NK-92 treated with Interleukin-12 subunit alpha and Interleukin-12 subunit beta, amount 100 ng/mL, for 24 hours (cell line): Measurements from ENCODE around the gene FBXW4.

Source experiments
- DNase-seq: peaks from one replicate; lab custom pipeline; 2025; lab: John Stamatoyannopoulos, UW

FBXW4 gene

DNA sequence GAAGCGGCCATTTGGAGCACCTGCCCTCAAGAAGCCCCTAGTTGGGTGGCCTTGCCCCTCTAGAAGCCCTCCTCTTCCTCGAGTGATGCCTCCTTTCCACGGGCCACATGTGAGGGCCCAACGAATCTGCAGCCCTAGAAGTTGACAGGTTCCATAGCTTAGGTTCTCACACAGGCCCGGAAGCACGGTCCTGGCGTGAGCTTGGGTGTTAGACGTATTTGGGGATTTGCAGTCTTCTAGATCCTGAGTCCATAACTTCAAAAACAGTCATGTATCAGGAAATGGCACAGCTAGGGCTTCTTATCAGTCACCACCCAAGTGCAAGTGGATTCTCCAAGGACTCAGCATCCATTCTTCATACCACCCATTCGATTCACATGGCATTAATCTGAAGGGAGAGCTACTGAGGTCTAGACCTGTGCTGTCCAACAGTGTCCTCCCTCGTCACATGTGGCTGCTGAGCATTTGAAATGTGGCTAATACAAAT, 477 bp upstream of the FBXW4 start:
- no peak for DNase-seq

DNA sequence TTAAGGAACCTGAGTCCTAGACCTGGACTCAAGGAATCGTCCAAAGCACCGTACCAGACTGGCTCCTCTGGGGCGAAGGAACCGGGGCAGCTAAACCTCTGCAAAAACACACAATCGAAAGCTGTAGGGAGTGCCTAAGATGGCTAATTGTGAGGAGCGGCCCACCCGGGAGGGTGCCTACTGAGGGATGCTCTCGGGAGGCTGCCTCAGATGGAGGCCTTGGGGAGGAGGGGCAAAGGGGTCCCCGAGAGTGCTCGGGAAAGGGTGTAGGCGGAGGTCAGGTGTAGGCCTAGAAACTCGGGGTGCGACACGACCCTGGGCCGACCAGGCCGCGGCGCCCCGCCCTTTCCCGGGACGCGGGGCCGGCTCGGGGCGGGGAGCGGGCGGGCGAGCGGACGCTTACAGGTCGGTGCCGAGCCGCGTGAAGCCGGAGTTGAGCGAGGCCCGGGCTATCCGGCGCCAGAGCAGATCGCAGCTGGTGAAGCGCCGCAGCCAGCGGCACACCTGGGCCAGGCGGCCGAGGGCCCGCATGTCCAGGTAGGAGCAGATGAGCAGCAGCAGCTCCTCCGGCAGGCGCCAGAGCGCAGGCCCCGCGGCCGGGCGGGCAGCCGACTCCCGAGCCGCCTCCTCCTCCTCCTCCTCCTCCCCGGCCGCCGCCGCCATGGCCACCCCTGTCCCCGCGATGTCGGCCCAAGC, 844 bp downstream of the FBXW4 start:
- peak; percentile 61 for DNase-seq

DNA sequence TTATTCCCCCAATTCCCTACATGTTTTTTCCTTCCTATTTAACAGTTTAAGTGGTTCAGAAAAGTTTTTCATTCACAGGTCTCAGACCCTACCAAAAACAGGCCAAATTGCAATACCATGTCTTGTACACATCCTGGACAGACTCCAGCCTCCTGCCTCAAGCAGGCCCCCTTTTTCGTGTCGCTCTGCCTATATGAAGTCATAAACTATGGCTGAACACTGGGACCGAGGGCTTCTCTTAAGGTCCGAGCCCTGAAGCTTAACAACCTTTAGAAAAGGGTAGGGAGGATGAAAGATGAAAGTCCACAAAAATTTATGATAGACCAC, 1.4 kb downstream of the FBXW4 start:
- DNase-seq = no peak

- DNase-seq = no peak
Observed at GRCh38 chr10:101691081-101691480, 3.9 kb downstream of the FBXW4 start.

- DNase-seq = no peak
Observed at GRCh38 chr10:101690461-101690860, 4.5 kb downstream of the FBXW4 start.

- DNase-seq = no peak
Observed at GRCh38 chr10:101687071-101687658, 7.8 kb downstream of the FBXW4 start.

DNA sequence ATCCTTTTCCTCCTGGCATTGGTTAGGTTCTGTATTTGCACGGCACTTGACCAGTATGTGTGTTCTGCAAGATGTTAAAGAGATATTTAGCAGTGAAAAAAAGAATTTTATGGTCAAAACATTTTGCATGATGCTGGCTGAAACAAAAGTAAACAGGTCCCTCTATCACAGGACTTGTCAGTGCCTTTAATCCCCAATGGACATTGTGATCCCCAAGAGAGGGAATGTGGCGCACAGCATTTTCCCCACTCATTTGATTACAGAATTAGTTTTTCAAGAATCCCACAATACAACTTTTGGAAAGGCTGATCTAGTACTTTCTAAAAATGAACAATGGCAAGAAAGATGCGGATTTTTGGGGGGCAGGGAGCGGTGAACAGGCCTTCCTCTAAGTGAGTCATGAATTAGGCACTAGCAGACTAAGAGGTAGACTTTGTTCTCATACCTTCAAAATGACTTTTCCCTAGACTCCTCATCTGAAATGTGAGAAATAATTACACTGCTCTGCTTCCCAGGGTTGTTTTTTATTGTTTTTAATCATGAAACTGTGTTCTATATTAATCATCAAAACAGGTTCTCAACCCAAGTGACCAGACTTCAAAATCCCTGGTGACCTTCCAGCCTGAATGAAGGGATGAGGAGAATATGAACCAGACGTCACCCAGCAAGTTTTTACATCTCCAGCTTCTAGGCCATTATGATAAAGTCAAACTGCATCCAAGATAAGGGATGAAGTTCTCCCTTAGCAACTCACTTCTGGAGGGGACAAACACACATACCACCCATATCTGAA, 8.6 kb downstream of the FBXW4 start:
- DNase-seq = no peak

DNA sequence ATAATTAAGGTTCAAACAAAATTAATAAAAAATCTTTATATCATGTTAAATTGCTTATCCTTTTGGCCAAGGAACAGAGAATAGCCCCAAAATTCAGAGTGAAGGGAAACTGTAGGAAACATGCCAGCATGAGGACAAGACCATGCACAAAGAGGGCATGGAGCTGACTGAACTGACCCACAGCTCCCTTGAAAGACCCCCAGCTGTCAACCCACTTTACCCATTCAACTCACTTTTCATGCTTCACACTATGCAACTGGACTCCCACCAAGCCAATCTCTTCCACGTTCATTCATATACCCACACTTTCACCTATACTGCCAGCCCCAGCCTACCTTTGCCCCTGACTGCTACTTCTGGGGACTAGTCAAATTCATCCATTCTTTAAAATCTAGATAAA, 10.2 kb downstream of the FBXW4 start:
- no peak for DNase-seq

DNA sequence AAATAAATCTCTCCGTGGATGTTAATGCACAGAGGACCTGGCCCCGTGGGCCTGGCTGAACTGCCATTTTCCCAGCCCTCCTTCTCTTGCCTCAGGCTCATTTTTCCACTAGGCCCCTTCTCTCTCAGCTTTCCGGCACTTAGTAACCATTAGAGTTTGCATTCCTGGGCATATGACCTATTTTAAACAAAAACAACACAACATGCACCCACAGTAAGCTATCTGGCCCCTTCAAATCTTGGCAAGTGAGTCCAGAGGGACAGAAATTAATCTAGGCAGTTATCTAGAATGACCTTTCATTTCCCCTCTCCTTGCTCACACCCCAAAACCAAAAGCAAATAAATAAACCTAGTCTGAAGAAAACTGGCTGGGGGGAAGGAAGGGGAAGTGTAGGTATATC, 11.7 kb downstream of the FBXW4 start:
- no peak for DNase-seq

GRCh38 chr10:101682172-101682825, 12.7 kb downstream of the FBXW4 start:
- no peak for DNase-seq

DNA sequence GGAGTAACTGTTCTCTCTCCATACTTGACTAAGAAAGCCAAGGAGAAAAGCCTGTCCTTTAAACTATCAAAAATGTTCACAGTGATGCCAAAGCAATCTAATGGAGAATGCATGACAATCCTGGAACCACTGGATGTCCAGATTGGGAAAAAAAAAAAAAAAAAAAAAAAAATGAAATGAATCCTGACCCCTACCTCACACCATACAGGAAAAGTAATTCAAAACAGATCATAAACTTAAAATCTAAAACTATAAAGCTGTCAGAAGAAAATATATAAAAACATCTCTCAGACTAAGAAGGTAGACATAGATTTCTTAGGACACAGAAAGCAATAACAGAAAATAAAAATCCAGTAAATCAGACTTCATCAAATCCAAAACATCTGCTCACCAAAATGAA, 18.4 kb downstream of the FBXW4 start:
- DNase-seq = no peak

- DNase-seq = no peak
Observed at GRCh38 chr10:101675115-101675514, 19.9 kb downstream of the FBXW4 start.

DNA sequence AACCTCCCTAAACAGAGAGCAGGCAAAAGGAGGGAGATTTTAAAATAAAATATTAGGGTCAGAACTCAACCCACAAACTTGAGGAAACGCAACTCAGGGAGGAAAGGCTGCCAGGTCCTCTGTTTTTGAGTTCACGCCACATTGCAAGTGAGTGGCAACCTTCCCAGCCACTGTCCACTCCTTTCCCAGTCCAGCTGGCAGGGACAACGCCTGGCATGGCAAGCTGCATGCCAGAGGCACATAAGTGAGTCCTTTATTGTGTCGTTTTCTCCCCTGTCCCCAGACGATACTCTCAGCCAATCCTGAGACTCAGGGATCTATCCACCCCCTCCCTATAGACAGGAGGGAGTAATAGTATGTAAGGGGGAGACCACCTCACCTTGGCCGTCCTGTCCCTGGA, 22.4 kb downstream of the FBXW4 start:
- DNase-seq = no peak

GRCh38 chr10:101671453-101671852, 23.5 kb downstream of the FBXW4 start:
- DNase-seq = no peak

DNA sequence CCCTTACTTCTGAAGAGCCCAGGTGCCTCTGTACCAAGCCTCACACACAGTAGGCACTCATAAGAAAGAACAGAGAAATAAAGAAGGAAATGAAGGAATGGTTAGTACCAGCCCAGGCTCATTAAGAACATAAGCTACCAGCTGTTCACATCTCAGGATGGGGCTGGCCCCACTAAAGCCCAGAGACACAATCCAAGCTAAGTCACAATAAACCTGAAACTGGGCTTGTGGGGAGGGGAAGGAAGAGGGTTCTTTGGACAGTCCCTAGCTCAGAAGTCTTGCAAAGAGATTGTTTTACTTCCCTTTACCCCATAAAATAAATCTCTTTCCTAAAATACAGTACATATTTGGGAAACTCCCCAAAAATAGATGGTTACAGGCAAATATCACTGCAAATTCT, 24.3 kb downstream of the FBXW4 start:
- no peak for DNase-seq

DNA sequence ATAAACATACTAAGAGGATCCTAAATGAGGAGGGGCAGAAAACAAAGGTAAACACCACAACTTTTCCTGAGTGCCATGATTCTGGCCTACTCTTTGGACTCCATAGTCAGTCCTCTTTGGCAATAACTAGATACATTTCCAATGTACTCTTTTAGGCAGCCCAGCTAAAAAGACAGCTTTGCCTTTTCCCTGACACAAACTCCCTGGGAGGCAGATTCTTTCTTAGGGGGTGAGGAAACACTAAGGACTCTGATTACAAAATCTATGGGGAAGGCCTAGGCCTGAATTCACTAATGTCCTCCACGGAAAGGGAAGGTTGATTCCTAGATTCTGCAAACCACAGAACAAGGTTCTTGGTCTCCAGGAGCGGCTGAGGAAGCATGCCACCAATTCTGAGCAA, 25.8 kb downstream of the FBXW4 start:
- no peak for DNase-seq

GRCh38 chr10:101668566-101668965, 26.4 kb downstream of the FBXW4 start:
- no peak for DNase-seq

DNA sequence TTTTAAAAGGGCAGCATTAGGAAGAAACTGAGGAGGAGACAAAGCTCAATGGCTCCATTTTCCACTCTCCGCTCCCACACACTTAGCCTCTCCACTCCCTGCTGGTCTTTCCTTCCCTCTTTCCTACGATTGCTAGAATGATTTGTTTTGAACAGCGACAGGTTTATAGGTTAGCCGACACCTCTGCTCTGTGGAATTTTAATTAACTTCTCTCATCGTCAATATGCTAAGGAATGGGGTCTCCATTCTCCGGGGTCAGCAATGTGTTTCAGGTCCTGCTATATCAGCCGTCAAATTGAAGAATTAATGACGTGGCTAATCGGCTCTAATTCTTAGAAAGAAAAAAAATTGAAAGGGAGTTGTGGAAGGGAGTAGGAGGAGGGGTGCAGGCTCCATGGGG, 28.9 kb downstream of the FBXW4 start:
- DNase-seq = no peak

DNA sequence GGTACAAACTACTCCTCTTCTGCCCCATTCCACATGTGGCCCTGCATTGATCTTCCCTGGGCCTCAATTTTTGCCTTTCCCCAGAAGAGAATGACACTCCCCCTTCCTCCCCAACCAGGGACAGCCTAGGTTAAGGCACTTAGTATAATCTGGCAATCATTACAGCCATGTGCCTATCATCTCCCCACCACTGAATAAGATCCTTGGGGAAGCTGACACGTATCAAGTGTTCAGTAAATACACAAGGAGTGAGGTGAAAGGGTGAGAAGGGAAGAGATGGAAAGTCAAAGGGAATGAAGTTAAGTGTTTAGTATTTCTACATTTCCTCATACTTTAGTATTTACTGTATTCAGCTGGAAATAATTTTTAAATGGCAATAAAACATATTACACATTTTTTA, 31.9 kb downstream of the FBXW4 start:
- DNase-seq = no peak

DNA sequence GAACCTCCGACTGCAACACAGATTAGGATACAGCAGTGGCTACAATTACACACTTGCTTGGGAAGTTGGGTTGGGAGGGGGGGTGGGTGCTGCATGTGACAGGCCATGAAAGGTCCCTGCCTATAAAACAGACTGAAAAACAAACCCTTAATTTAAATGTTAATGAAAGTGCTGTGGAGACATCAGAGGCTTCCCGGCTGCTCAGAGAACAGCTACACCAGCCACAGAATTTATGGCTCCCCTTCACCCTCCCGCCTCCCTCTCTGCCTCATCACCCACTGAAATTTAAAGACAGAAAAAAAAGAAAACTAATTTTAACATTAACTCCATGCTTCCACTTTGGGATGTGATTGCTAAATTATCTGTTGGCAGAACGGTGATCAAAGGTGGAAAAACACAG, 34.7 kb downstream of the FBXW4 start:
- DNase-seq = no peak

DNA sequence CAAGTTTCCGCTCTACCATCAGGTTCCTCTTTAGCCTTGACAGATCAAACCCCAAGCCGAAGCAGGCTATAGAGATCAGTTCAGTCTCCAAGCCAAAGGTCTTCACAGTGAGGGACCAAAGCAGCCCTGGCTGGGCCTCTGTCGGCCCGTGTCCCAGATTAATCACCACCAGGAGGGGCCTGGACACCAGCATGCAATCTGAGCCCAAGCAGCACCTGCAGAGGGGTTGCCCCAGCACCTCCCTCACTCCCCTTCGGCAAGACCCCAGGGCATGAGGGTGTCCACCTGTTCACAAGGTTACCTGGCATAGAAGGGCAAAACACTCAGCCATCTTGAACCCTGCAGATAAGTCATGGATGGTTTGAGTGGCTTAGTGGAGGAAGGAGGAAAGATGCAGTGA, 36.0 kb downstream of the FBXW4 start:
- no peak for DNase-seq

DNA sequence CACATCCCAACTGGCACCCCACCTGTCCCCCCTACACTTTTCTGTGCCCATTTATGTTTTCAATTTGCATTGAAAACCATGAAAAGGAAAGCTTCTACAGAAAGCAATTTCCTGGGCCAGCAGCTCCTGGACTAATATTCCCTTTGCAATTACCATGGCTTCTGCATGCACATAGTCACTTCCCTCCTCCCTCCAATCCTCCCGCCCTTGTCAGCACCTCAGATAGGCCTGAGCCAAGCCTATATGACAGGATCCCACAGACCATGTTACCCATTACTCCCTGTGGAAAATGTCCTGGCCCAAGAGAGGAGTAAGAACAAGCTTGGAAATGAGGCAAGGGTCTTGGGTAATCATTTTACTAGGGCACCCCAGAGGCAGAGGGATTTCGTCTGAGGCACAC, 38.1 kb downstream of the FBXW4 start:
- no peak for DNase-seq

DNA sequence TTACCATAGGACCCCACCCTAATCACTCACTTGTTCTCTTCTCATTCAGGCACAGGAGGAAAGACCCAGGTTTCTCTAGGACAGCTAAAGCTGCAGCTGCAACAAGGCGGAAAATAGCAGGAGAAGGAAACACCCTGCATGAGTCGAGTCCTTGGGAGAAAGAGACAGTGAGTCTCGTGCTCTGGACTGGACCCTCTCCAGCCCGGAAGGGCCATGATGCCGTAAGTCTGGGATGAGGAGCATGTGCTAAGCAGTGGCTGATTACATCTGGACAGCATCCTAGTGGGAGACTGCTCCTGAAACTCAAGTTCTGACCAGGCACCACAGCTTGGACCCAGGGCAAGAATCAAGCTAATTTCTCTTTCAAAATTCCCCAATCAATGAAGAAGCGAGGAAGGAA, 39.4 kb downstream of the FBXW4 start:
- no peak for DNase-seq
